ENCODE data around the gene ZNF277. TPM values are rescaled to one million over a fixed set of nuclear protein-coding genes. Genes with fewer than 3 reads are reported as not detected.

The ZNF277 gene
- total RNA-seq, 1 experiment from 2014 or later = 13.1 TPM

DNA sequence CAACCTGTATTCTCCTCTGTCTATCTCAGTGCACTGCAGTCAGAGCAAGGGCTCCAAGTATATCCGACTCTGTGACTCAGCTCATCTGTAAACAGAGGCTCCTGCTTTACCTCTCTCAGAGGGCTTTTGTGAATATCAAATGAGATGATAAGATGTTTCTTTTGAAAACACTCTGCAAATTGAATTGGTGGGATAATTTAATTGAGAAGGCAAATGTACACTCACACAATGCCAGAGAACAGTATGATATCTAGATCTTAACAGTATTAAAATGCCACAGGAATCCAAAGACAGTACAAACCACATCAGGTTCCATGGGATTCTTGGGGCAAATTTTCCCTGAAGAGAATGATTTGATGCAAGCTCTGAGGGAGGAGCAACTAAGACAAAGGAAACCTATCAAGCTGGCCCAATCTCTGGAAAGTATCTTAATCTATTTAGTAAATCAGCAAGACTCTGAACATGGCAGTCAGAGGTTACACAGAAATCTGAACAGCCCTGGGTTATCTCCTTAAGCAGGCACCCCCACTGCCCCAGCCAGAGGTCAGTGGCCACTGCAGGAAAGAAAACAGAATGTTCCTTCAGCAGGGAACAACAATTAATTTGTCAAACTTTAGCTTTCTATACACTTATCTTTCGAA is 46.2 kb upstream of the ZNF277 start:
- H3K4me1 ChIP-seq (ENCODE audit: insufficient read depth, low read length) = peaks cover 13% of the 10 kb centered on the region; the same call in 1 of the 2 replicates
- DNase-seq = no peak
- H3K79me1 ChIP-seq (ENCODE audit: insufficient read depth, low read depth, low read length, poor library complexity, severe bottlenecking) = peaks cover 4% of the 10 kb centered on the region
- H2BK20ac ChIP-seq (ENCODE audit: low read depth, low read length, poor library complexity, severe bottlenecking) = no peak overlapping the region
- H3K4me3 Mint-ChIP-seq = peak overlapping the region in 1 of 2 experiments; percentile 22; a peak in 1 of 5 replicates
- TF ChIP-seq, protein P1, sequence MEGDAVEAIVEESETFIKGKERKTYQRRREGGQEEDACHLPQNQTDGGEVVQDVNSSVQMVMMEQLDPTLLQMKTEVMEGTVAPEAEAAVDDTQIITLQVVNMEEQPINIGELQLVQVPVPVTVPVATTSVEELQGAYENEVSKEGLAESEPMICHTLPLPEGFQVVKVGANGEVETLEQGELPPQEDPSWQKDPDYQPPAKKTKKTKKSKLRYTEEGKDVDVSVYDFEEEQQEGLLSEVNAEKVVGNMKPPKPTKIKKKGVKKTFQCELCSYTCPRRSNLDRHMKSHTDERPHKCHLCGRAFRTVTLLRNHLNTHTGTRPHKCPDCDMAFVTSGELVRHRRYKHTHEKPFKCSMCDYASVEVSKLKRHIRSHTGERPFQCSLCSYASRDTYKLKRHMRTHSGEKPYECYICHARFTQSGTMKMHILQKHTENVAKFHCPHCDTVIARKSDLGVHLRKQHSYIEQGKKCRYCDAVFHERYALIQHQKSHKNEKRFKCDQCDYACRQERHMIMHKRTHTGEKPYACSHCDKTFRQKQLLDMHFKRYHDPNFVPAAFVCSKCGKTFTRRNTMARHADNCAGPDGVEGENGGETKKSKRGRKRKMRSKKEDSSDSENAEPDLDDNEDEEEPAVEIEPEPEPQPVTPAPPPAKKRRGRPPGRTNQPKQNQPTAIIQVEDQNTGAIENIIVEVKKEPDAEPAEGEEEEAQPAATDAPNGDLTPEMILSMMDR (conservative IDR thresholded peaks at IDR 0.05) = no peak
- no peak overlapping the region for H3K14ac ChIP-seq (ENCODE audit: insufficient read depth, low read length)
- peak overlapping the region; percentile 11 to 86 (median 44); a peak in 4 of 7 replicates for H3K27ac Mint-ChIP-seq
- H4K8ac ChIP-seq (replicated peaks; ENCODE audit: insufficient read length, low read depth, low read length) = no peak overlapping the region
- H3K4me2 ChIP-seq (ENCODE audit: insufficient read depth, insufficient read length, low read length) = no peak overlapping the region
- H3K56ac ChIP-seq (ENCODE audit: insufficient read length, low read depth, low read length) = no peak overlapping the region
- no peaks in the 10 kb centered on the region for H3K36me3 Mint-ChIP-seq (ENCODE audit: insufficient read depth in 1 of 3, low read depth in 3 of 3)
- no peaks in the 10 kb centered on the region for H3K27me3 ChIP-seq (ENCODE audit: insufficient read depth, low read length)
- H2BK15ac ChIP-seq (ENCODE audit: low read depth, low read length) = no peak overlapping the region
- H3K4me1 Mint-ChIP-seq = peaks cover 34 to 52% of the 10 kb centered on the region in 2 experiments
- H2AFZ ChIP-seq (ENCODE audit: low read length) = no peak overlapping the region
- H2BK5ac ChIP-seq (ENCODE audit: insufficient read length, low read length) = no peak overlapping the region
- H3K4ac ChIP-seq (ENCODE audit: low read depth, low read length) = no peak overlapping the region
- H3K23ac ChIP-seq (ENCODE audit: insufficient read length, low read depth, low read length) = no peak overlapping the region
- H4K20me1 ChIP-seq (ENCODE audit: control insufficient read depth, insufficient read depth, insufficient read length) = no peaks in the 10 kb centered on the region
- no peaks in the 10 kb centered on the region for H3K27me3 Mint-ChIP-seq (ENCODE audit: low read depth)
- H3K27ac ChIP-seq (ENCODE audit: insufficient read length, low read depth, low read length) = no peak overlapping the region
- no peak overlapping the region for H2BK12ac ChIP-seq (ENCODE audit: insufficient read length, low read depth, low read length)
- H2BK120ac ChIP-seq (ENCODE audit: low read depth, low read length, poor library complexity, severe bottlenecking) = peak overlapping the region; percentile 42
- no peak overlapping the region for H2AK5ac ChIP-seq (ENCODE audit: insufficient read length, low read length)
- H3T11ph ChIP-seq (ENCODE audit: low read length) = no peak overlapping the region
- no peak overlapping the region for H4K91ac ChIP-seq (ENCODE audit: insufficient read length, low read depth, low read length)
- H3K9me3 ChIP-seq (ENCODE audit: control insufficient read depth, low read depth, low read length) = no peaks in the 10 kb centered on the region
- H4K5ac ChIP-seq (ENCODE audit: insufficient read length, low read depth, low read length) = no peak overlapping the region
- H3K23me2 ChIP-seq (ENCODE audit: insufficient read length, low read depth, low read length, poor library complexity, severe bottlenecking) = no peaks in the 10 kb centered on the region
- no peaks in the 10 kb centered on the region; the same call in 1 of the 2 replicates for H3K79me2 ChIP-seq (ENCODE audit: insufficient read depth, low read length)
- no peak overlapping the region for H3K9ac ChIP-seq (ENCODE audit: extremely low read depth, insufficient read length, low read length)
- no peak overlapping the region for H3K18ac ChIP-seq (ENCODE audit: insufficient read length, low read depth, low read length)
- no peaks in the 10 kb centered on the region for H3K9me3 Mint-ChIP-seq
- WGBS (ENCODE audit: extremely low coverage, insufficient read length, low lambda C conversion rate) = no CpG with 5 or more reads among the region's 2 CpGs

All from H9 (cell line).